Embryonic facial prominence (tissue), 1 donor: ENCODE results near the gene TDRD1.
A peak's percentile ranks its signal among the peaks of the same experiment; 100 is the strongest.

ENCODE experiments used
- DNase-seq: peaks from one replicate; pipeline ENCODE4 v3.0.0-alpha.2; 2016; ENCODE audit errors: extremely low spot score

The TDRD1 gene

GRCh38 chr10:114234132-114234531 lies 55.0 kb downstream of the TDRD1 start:
- DNase-seq = no peak

- no peak for DNase-seq
These were observed 60.2 kb downstream of the TDRD1 start, which contains the start of gene VWA2 for GRCh38 chr10:114239117-114239993. VWA2 (plus strand) TSS chr10:114239254; CDS start chr10:114248714, 9,460 bp downstream.

- DNase-seq = no peak
These were observed 60.8 kb downstream of the TDRD1 start for GRCh38 chr10:114239994-114240345.

- no peak for DNase-seq
These were observed 63.1 kb downstream of the TDRD1 start for GRCh38 chr10:114242235-114242634.

- DNase-seq = no peak
These were observed 64.5 kb downstream of the TDRD1 start for GRCh38 chr10:114243661-114244060.

GRCh38 chr10:114244126-114244525 lies 65.0 kb downstream of the TDRD1 start:
- no peak for DNase-seq

GRCh38 chr10:114245121-114245791 lies 66.1 kb downstream of the TDRD1 start:
- no peak for DNase-seq

- no peak for DNase-seq
These were observed 67.6 kb downstream of the TDRD1 start for GRCh38 chr10:114246679-114247305.

GRCh38 chr10:114250236-114250635 lies 71.1 kb downstream of the TDRD1 start:
- no peak for DNase-seq

- DNase-seq = no peak
These were observed 71.6 kb downstream of the TDRD1 start for GRCh38 chr10:114250716-114251115.

- DNase-seq = no peak
These were observed 72.9 kb downstream of the TDRD1 start for GRCh38 chr10:114252092-114252491.

GRCh38 chr10:114252883-114253282 lies 73.7 kb downstream of the TDRD1 start:
- DNase-seq = peak; percentile 57

GRCh38 chr10:114255227-114255626 lies 76.1 kb downstream of the TDRD1 start:
- DNase-seq = no peak

- DNase-seq = no peak
These were observed 77.0 kb downstream of the TDRD1 start for GRCh38 chr10:114256008-114256765.

GRCh38 chr10:114256822-114257221 lies 77.7 kb downstream of the TDRD1 start:
- DNase-seq = no peak

GRCh38 chr10:114257498-114257897 lies 78.3 kb downstream of the TDRD1 start:
- no peak for DNase-seq

GRCh38 chr10:114258274-114258840 lies 79.2 kb downstream of the TDRD1 start:
- no peak for DNase-seq

GRCh38 chr10:114259824-114260223 lies 80.7 kb downstream of the TDRD1 start:
- no peak for DNase-seq

GRCh38 chr10:114260366-114260765 lies 81.2 kb downstream of the TDRD1 start:
- DNase-seq = no peak

- DNase-seq = no peak
These were observed 81.9 kb downstream of the TDRD1 start for GRCh38 chr10:114261076-114261475.

- no peak for DNase-seq
These were observed 83.3 kb downstream of the TDRD1 start for GRCh38 chr10:114262496-114262895.
